ENCODE measurements around the gene SORBS1. TPM values are rescaled to one million over a fixed set of nuclear protein-coding genes. Genes with fewer than 3 reads are reported as not detected.

Gene SORBS1
- total RNA-seq, 1 donor from 2014 or later: 0.77 TPM

DNA sequence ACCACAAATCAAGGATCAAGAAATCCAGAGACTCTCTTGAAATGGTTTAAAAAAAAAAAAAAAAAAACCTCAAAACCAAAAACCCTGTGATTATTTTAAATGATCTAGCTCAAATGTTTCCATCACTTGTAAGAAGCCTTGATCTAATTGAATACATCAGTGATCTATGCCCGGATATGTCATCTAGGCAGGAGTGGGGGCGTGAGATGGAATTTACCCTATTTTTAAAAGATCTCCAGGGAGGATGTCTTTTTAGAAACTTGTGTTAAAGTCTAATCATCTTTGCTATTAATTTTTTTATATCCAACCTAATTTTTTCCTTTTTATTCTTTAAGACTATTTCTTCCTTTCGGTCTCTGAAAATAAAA is 169.0 kb downstream of the SORBS1 start:
- no peak overlapping the region for H3K27ac Mint-ChIP-seq
- intact Hi-C loops (cut with micrococcal nuclease): loop anchor here (1.0 kb wide), 1 partner anchor 8 kb away; no protein-coding TSS in a partner anchor
- DNase-seq: no peak
- H3K9me3 Mint-ChIP-seq: no peaks in the 10 kb centered on the region
- peaks cover 8% of the 10 kb centered on the region for H3K4me1 Mint-ChIP-seq
- H3K27me3 Mint-ChIP-seq: peaks cover 11% of the 10 kb centered on the region
- H3K36me3 Mint-ChIP-seq (ENCODE audit: low read depth): no peaks in the 10 kb centered on the region
- H3K4me3 Mint-ChIP-seq: no peak overlapping the region

DNA sequence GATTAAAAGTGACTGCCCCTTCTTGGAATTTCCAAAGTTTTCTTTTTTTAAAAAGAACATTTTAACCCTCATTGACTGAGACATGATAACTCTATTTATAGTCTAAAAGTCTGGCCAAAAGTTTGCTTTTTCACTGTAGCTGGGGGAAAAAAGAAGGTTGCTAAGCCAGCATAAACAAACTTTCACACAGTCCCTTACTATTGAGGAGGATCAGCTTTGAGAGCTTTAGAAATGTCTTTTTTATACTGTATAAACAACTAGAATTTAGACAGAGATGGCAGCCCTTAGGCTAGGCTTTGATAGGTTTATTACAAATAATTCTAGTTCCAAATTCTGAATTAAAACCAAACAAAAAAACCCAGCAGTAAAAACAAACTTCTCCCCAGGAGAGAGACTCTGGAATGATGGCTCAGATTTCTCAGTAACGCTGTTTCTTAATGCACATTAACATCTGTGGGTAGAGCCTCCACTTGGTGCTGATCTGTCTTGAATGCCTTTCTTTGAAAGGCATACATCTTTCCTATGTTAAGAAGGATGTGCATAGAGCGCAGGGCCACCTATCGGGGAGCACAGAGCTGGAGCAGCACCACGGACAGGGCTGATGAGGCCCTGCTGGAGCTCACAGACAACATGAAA is 169.5 kb downstream of the SORBS1 start:
- DNase-seq: no peak
- Mint-ChIP-seq H3K9me3 (no peaks in the 10 kb centered on the region), H3K27ac (no peak overlapping the region)

DNA sequence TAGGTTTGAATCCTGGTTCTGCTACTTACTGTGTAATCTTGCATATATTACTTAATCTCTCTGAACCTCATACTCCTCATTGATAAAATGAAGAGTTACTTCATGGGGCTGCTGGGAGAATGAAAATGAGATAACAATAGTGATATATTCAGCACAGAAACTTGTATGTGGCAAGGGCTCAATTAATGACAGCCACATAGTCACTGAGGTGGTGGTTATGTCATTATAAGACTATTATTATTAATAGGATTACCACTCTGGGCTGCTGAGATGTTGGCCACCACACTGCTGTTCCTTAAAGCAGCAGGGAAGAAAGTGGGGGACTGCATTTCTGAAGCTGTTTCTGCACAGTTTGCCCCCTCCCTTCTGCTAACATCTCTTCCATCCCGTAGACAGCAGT is 170.0 kb downstream of the SORBS1 start:
- Mint-ChIP-seq H3K27me3 (peaks cover 15% of the 10 kb centered on the region), H3K4me1 (peaks cover 8% of the 10 kb centered on the region), H3K4me3 (no peak overlapping the region), H3K36me3 (ENCODE audit: low read depth) (no peaks in the 10 kb centered on the region), H3K9me3 (no peaks in the 10 kb centered on the region), H3K27ac (no peak overlapping the region)
- DNase-seq: no peak
- intact Hi-C loops (cut with micrococcal nuclease): no loop called here

More for the DNA sequence above, 169.5 kb downstream of the SORBS1 start:
- H3K27me3 Mint-ChIP-seq: peaks cover 11% of the 10 kb centered on the region
- H3K4me1 Mint-ChIP-seq: peaks cover 8% of the 10 kb centered on the region
- intact Hi-C loops (cut with micrococcal nuclease): loop anchor here (1.0 kb wide), 1 partner anchor 7 kb away; no protein-coding TSS in a partner anchor
- no peaks in the 10 kb centered on the region for H3K36me3 Mint-ChIP-seq (ENCODE audit: low read depth)
- no peak overlapping the region for H3K4me3 Mint-ChIP-seq

DNA sequence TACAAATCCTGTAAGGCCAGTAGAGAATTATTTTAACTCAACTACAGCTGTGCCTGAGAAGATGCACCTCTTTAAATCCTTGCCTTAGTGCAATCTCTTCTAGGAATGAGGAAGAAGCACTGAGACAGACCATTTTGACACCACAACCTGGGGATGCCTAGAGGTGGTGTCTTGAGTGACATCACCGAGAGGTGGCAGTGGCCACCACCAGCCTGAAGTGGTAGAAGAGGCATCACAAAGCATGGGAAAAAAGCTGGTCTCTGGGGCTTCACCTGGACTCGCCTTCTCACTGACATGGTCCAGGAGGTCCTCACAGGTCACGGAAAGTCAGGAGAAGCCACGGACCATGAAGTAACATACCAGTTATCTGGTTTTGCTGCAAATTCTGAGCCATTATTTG is 171.2 kb downstream of the SORBS1 start:
- intact Hi-C loops (cut with micrococcal nuclease): no loop called here
- no peaks in the 10 kb centered on the region for H3K9me3 Mint-ChIP-seq
- H3K27ac Mint-ChIP-seq: no peak overlapping the region
- peaks cover 8% of the 10 kb centered on the region for H3K4me1 Mint-ChIP-seq
- peaks cover 19% of the 10 kb centered on the region for H3K27me3 Mint-ChIP-seq
- DNase-seq: no peak
- H3K36me3 Mint-ChIP-seq (ENCODE audit: low read depth): no peaks in the 10 kb centered on the region
- H3K4me3 Mint-ChIP-seq: no peak overlapping the region

DNA sequence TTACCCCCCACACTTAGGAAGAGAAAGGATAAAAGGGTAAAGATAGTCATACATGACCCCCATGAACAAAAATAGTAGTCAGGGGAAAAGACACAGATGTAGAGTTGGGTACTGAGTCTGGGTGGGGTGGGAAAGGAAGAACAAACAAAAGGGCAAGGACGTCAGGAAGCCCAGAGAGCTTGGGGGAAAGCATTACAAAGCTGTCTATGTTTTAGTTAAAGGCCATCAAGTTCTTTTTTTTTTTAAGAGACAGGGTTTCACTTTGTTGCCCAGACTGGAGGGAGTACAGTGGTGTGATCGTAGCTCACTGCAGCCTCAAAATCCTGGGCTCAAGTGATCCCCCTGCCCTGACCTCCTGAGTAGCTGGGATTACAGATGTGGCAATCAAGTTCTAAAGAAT is 172.0 kb downstream of the SORBS1 start:
- Mint-ChIP-seq H3K27me3 (peaks cover 21% of the 10 kb centered on the region), H3K36me3 (ENCODE audit: low read depth) (no peaks in the 10 kb centered on the region), H3K4me1 (peaks cover 8% of the 10 kb centered on the region), H3K27ac (no peak overlapping the region), H3K9me3 (no peaks in the 10 kb centered on the region), H3K4me3 (no peak overlapping the region)
- DNase-seq: no peak
- intact Hi-C loops (cut with micrococcal nuclease): no loop called here

DNA sequence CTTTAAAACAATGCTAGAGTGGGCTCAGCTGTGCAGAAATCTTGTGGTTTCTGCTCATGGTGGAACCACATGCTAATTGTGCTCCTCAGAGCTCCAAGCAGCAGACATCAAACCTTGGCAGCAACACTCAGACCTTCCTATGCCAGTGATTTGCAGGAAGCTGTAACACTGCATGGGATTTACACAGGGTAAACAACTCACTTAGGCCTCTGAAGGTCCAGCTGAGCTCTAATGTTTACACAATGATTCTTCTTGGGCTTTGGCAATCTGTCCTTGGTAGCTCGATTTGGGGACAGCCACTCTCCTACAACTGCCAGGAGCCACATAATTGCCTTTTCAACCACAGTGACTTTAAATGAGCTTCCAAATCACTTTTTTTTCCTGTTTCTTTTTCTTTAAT is 172.6 kb downstream of the SORBS1 start:
- Mint-ChIP-seq H3K27ac (no peak overlapping the region), H3K4me1 (peaks cover 6% of the 10 kb centered on the region), H3K36me3 (ENCODE audit: low read depth) (no peaks in the 10 kb centered on the region), H3K4me3 (no peak overlapping the region), H3K9me3 (no peaks in the 10 kb centered on the region), H3K27me3 (peaks cover 22% of the 10 kb centered on the region)
- DNase-seq: no peak
- intact Hi-C loops (cut with micrococcal nuclease): no loop called here

DNA sequence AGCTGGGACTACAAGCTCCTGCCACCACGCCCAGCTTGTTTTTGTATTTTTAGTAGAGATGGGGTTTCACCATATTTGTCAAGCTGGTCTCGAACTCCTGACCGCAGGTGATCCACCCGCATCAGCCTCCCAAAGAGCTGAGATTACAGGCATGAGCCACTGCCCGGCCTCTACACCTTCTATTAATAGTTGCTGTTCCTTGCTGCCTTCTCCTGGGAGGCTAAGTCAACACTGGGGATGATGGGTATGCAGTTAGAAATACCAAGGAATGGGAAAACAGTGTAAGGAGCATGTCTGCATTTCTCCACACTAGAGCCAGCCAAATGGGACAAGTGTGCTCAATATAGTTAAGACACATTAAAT is 173.1 kb downstream of the SORBS1 start:
- no peaks in the 10 kb centered on the region for H3K36me3 Mint-ChIP-seq (ENCODE audit: low read depth)
- no peak overlapping the region for H3K4me3 Mint-ChIP-seq
- peaks cover 6% of the 10 kb centered on the region for H3K4me1 Mint-ChIP-seq
- intact Hi-C loops (cut with micrococcal nuclease): no loop called here
- H3K27ac Mint-ChIP-seq: no peak overlapping the region
- DNase-seq: no peak
- peaks cover 22% of the 10 kb centered on the region for H3K27me3 Mint-ChIP-seq
- no peaks in the 10 kb centered on the region for H3K9me3 Mint-ChIP-seq

DNA sequence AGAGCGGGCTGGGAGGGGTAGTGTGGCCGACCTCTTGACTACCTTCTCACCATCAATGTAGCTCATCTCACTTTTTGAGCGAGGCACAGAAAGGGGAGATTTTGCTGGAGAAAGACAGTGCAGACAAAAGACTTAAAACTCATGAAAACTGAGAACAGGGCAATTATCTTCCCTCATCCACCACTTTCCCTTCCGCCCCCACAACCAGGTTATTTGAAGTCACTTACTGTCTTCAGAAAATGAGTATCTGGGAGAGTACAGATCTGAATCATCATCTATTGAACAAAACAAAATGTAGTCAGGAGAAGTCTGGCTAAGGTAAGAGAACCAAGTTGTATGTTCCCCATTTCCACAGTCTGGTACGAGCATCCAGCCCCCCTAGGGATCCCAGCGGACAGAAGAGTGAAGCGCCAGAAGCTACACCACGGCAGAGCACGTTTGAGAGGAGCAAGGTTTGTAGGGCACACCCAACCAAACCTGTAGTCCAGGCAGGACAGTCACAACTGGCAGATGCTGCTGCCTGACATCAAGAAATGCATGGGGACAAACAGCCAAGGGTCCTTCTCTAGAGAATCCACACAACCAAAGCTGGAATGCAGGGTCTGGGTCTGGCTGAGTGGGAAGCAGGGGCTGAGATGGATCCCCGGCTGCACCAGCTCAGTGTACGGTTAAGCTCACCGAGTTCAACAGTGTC is 177.0 kb downstream of the SORBS1 start:
- DNase-seq: no peak
- intact Hi-C loops (cut with micrococcal nuclease): loop anchor here (1.0 kb wide), 1 partner anchor 8 kb away; no protein-coding TSS in a partner anchor
- no peak overlapping the region for H3K27ac Mint-ChIP-seq

DNA sequence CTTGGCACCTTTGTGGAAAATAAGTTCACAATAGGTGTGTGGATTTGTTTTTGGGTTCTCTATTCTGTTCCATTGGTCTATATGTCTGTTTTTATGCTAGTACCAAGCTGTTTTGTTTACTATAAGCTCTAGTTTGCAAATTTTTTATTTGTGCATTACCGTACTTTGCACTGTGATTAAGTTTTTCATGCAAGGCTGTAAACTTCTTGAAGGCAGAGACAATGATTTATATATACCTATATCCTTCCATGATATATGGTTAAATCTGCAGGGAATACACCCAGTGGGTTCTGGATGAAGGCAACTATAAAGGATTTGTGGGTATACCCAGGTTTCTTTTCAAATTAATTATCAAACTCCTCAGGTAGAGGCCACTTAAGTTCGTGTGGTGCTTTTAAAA is 178.6 kb downstream of the SORBS1 start:
- Mint-ChIP-seq H3K4me3 (no peak overlapping the region), H3K27me3 (peaks cover 40% of the 10 kb centered on the region), H3K27ac (no peak overlapping the region), H3K4me1 (peaks cover 6% of the 10 kb centered on the region), H3K9me3 (no peaks in the 10 kb centered on the region), H3K36me3 (ENCODE audit: low read depth) (no peaks in the 10 kb centered on the region)
- intact Hi-C loops (cut with micrococcal nuclease): no loop called here
- no peak for DNase-seq

More for the DNA sequence above, 177.0 kb downstream of the SORBS1 start:
- H3K27me3 Mint-ChIP-seq: peaks cover 42% of the 10 kb centered on the region
- no peak overlapping the region for H3K4me3 Mint-ChIP-seq
- no peaks in the 10 kb centered on the region for H3K9me3 Mint-ChIP-seq
- H3K4me1 Mint-ChIP-seq: peaks cover 6% of the 10 kb centered on the region
- no peaks in the 10 kb centered on the region for H3K36me3 Mint-ChIP-seq (ENCODE audit: low read depth)

DNA sequence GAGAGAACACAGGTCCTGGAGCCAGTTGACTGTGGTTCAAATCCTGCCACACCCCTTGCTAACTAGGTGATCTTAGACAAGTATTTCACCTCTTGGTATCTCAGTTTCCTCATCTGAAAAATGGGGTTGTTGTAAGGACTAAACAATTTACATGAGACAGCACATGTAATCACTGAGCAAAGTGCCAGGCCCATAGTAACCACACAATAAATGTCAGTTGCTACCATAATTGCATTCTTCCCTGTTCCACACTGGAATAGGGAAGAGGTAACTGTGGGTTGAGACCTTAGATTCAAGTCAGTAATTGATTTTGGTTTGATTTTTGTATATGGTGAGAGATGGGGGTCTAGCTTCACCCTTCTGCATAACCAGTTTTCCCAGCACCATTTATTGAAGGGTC is 179.0 kb downstream of the SORBS1 start:
- H3K36me3 Mint-ChIP-seq (ENCODE audit: low read depth): no peaks in the 10 kb centered on the region
- DNase-seq: no peak
- peaks cover 38% of the 10 kb centered on the region for H3K27me3 Mint-ChIP-seq
- intact Hi-C loops (cut with micrococcal nuclease): no loop called here
- H3K4me1 Mint-ChIP-seq: peaks cover 8% of the 10 kb centered on the region
- no peak overlapping the region for H3K4me3 Mint-ChIP-seq
- H3K9me3 Mint-ChIP-seq: no peaks in the 10 kb centered on the region
- no peak overlapping the region for H3K27ac Mint-ChIP-seq

DNA sequence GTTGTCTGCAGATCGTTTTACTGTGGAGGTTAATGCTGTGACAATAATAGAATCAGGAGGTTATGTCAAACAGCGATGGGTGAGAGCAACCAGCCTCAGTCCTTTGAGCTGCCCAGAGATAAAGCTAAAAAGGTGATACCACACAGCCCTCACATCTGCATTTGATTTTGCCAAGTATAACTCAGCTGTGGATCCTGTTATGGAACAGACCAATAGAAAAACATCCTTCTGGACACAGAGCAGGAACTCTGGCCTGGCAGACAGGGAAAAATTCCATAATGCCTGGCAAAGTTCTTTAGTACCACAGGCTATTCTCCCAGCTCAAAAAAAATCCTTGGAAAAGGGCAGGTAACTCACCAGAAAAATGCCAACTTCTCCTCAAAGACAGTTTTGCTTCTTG is 183.2 kb downstream of the SORBS1 start:
- Mint-ChIP-seq H3K4me1 (peaks cover 5% of the 10 kb centered on the region), H3K4me3 (no peak overlapping the region), H3K9me3 (no peaks in the 10 kb centered on the region), H3K27ac (no peak overlapping the region), H3K27me3 (peaks cover 56% of the 10 kb centered on the region), H3K36me3 (ENCODE audit: low read depth) (no peaks in the 10 kb centered on the region)
- no peak for DNase-seq
- intact Hi-C loops (cut with micrococcal nuclease): loop anchor here (2.0 kb wide), 1 partner anchor 25 kb away; no protein-coding TSS in a partner anchor

DNA sequence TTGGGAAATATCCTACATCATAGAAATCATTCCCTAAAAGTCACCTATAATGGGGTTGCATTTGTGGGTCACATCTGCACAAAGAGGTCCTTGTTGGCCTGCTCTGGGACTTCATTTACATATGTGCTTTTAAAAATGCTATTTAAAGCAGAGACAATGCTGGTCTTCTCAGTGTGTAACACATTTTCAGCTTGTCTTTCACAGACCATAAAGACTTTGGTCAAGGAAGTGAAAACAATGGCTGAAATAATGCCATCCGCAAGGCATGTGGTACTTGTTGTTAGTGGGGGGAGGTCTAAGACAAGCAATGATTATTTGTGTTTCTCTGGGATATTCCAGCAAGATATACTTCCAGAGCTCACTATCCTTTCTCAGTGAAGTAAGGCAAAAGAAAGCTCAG is 185.8 kb downstream of the SORBS1 start:
- H3K27me3 Mint-ChIP-seq: peaks cover 59% of the 10 kb centered on the region
- H3K36me3 Mint-ChIP-seq (ENCODE audit: low read depth): no peaks in the 10 kb centered on the region
- no peaks in the 10 kb centered on the region for H3K9me3 Mint-ChIP-seq
- H3K4me1 Mint-ChIP-seq: peaks cover 5% of the 10 kb centered on the region
- no peak overlapping the region for H3K4me3 Mint-ChIP-seq
- H3K27ac Mint-ChIP-seq: no peak overlapping the region
- intact Hi-C loops (cut with micrococcal nuclease): no loop called here
- no peak for DNase-seq

DNA sequence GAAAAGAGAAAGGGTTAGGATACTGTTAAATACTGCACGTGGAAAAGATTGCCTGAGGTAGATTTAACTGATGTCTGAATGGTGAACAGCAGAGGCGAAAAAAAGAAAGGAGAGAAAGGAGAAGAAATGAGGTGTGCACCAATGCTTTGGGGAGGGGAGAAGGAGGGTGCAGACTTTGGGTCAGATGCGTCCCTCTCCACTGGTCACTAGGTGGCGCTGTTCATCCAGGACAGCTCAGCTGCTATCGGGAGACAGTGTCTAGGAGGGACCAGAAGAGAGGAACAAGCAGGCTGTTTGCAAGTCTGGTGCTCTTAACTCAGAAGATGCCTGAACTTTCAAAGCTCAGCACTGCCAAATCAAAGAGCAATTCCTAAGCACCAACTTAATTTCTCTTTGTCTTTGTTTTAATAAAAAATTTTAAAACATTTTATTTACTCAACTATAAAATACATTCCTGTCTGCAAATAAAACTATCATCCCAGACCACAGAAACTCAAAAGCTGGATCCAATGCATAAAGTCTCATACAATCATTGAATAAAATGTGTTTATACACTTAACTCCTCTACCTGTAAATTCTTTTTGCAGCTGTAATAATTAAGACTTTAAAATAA is 186.5 kb downstream of the SORBS1 start:
- no peak overlapping the region for H3K4me3 Mint-ChIP-seq
- no peak overlapping the region for H3K27ac Mint-ChIP-seq
- DNase-seq: peak; percentile 92
- H3K4me1 Mint-ChIP-seq: peaks cover 5% of the 10 kb centered on the region
- intact Hi-C loops (cut with micrococcal nuclease): loop anchor here (1.0 kb wide), 2 partner anchors 72 to 227 kb away; no protein-coding TSS in a partner anchor
- no peaks in the 10 kb centered on the region for H3K36me3 Mint-ChIP-seq (ENCODE audit: low read depth)
- H3K9me3 Mint-ChIP-seq: no peaks in the 10 kb centered on the region
- H3K27me3 Mint-ChIP-seq: peaks cover 59% of the 10 kb centered on the region

DNA sequence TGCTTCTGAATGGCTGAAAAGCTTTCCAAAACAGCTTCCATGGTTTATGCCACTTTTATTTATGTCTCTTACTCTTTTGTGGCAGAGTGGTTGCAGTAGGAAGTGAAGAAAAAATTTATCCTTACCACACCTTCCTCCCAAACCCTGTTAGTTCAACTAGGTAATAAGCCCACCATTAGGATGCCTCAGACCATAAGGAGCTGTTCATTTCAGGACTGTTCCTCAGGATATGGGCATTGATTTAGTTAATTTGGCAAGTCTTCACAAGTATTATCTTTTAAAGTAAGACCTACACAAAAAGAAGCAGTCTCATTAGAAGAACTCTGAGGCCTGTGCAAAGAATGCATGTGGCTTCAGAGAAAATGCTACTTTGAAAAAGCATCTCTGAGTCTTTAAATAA is 187.5 kb downstream of the SORBS1 start:
- intact Hi-C loops (cut with micrococcal nuclease): loop anchor here (1.0 kb wide), 2 partner anchors 73 to 228 kb away; no protein-coding TSS in a partner anchor

More for the DNA sequence above, 187.5 kb downstream of the SORBS1 start:
- no peaks in the 10 kb centered on the region for H3K9me3 Mint-ChIP-seq
- H3K4me3 Mint-ChIP-seq: no peak overlapping the region
- H3K4me1 Mint-ChIP-seq: peaks cover 5% of the 10 kb centered on the region
- H3K27me3 Mint-ChIP-seq: peaks cover 63% of the 10 kb centered on the region
- no peaks in the 10 kb centered on the region for H3K36me3 Mint-ChIP-seq (ENCODE audit: low read depth)
- DNase-seq: no peak
- H3K27ac Mint-ChIP-seq: no peak overlapping the region
